Measurements from ENCODE around the gene EVL.

EVL gene

GRCh38 chr14:100114109-100114765 is 49.0 kb downstream of the EVL start:
- DNase-seq: no peak

GRCh38 chr14:100115236-100115635 is 50.0 kb downstream of the EVL start:
- no peak for DNase-seq

- DNase-seq: no peak
Observed at GRCh38 chr14:100115726-100116125, 50.5 kb downstream of the EVL start.

DNA sequence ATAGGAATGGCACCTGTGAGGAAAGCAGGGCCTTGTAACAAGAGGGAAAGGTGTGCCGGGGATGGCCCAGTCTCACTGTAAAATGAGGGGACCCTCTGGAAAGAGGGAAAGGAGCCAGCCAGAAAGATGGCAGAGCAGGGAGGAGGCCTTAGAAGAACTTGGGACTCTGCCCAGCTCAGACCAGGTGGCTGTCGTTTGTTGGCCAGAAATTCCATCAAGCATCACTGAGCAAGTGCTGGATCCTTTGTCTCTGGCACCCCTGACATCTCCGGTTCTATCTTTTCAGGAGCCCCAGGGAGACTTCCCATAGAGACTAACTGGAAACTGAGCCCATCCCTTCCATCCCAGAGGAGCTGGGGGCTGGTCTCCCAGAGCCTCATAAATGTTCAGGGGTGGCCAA is 50.9 kb downstream of the EVL start:
- no peak for DNase-seq

DNA sequence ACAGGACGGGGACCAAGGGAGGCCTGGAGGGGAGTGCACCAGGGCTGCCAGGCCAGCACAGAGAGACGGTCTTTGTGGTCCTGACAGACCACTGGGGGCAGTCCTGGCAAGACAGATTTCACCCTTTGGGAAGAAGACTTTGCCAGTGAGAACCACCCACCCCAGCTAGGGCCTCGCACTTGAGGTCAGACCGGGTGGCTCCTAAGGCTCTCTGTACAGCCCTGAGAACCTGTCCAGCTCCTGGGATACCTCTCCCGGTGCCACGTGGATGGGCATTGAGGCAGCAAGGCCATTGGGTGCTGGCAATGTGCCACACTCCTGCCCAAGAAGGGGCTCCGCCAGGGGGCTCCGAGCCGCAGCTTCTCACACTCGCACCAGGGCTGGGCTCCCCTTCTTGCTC is 51.8 kb downstream of the EVL start:
- DNase-seq: no peak

DNA sequence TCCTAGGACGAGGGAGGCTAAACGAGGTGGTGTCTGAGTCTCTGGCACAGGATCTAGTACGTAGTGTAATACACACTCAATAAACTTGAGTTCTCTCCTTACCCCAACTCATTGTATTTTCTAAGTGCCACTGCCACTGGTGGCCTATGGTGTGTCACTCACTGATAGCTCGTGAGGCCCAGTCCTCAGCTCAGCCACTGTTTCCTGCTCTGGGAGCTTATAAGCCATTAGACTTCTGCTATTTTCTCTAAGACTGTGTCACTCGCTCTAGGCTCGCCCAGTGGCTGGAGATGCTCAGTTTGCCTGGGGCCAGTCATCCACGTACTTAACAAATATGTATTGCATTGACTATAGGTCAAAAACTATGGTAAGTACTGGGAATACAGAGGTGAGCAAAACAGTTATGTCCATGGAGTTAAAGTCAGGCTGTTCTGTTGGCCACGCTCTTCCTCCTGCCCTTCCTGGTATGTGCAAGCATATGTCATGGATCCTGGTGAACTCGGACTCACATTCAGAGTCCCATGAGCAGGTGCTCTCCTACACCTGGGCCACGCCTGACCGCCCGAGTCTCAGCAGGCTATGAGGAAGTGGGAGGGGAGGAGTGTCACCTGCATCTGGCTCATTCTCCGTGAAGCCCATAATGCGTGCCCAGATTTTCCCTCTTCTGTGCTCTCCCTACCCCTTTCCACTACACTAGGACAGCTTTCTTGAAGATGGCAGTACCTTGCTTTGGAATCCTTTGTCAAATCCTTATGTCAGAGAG is 52.6 kb downstream of the EVL start:
- peak; percentile 75 for DNase-seq

DNA sequence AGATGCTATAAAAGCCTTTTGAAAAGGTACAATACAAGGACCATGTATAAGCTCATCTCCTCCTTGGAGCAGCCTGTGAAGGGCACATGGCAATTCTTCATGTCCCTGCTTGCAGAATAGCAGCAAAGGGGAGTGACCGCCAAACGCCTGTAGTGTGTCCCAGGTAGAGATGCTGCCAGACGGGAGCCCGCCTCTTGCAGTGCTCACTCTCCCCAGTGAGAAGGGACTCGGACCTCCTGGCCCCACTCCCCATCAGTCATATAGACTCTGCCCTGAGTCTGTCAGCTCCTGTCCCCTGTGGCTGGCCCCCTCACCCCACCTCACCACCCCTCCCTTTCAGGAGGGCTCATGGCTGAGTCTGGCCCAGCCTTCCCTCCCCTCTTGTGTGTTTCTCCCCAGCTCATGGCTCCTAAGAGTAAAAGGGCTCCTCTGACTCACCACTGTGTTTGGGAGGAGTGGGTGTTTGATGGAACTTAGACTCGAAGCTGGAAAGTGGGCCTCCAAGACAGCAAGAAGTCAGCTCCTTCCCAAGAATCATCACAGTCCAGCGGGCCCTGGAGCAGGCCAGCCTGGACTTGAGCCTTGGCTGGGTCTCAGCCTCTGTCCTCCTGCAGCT is 53.3 kb downstream of the EVL start:
- DNase-seq: no peak

GRCh38 chr14:100119251-100119650 is 54.0 kb downstream of the EVL start:
- DNase-seq: no peak

- DNase-seq: no peak
Observed at GRCh38 chr14:100120522-100121269, 55.5 kb downstream of the EVL start.

- no peak for DNase-seq
Observed at GRCh38 chr14:100121643-100122480, 56.6 kb downstream of the EVL start.

- peak; percentile 66 for DNase-seq
Observed at GRCh38 chr14:100122481-100123223, 57.4 kb downstream of the EVL start.

- DNase-seq: no peak
Observed at GRCh38 chr14:100123618-100124017, 58.4 kb downstream of the EVL start.

GRCh38 chr14:100124551-100125088 is 59.4 kb downstream of the EVL start:
- no peak for DNase-seq

DNA sequence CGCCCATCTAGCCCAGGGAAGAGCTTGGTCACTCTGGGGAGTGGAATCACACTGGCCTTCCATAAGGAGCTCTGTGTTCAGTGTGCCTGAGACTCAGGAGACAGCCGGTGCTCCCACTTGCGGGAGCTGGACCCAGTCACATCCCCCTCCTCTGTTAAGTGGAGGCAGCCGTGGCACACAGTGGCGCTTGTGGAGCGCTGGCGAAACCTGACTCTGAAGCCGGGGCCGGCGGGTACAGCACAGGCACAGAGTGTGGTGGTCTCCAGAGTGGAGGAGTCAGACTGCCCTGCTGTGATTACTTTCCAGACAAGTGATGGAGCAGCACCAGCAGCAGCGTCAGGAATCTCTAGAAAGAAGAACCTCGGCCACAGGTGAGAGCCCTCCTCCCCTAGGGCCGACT is 61.2 kb downstream of the EVL start:
- DNase-seq: no peak

DNA sequence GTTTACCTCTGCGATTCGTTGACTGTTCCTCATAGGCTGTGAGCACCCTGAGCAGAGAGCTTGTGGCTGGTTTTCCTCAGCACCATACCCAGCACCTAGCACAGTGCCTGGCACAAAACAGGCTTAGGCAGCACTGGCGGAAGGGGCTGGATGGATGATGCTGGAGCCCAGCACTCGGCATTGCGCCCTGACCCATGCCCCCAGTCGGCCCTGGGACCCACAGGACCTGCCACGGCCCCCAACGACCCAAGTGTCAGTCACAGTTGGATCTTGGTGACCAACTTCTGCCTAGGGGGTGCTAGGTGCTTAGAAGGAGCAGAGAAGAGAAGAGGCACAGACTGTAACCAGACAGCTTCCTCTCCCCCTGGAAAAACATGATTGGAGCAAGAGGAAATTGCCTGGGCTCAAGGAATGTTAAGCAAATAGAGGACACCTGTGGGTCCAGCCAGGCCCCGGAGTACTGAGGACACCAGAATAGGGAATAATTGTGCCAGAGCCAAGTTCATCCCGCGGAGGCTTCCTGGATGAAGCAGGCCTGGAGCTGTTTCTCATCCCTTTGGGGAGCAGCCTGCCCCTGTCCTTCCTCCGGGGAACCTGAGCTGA is 62.7 kb downstream of the EVL start:
- no peak for DNase-seq

DNA sequence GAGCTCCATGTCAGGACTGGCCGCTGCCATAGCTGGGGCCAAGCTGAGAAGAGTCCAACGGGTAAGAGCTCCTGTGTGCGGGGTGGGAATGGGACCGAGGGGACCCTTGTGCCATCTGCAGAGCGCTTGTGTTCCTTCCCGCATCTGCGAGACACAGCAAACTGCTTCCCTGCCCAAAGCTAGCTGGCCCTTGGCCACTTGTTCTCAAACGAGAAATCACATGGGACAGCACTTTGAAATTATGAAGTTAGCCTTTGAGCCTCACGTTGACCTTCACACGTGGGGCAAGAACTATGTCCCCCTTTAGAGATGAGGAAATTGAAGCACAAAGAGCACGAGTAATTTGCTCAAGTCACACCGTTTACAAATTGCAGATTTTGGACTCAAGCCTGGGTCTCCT is 63.5 kb downstream of the EVL start:
- no peak for DNase-seq

- DNase-seq: no peak
Observed at GRCh38 chr14:100129161-100129589, 64.0 kb downstream of the EVL start.

DNA sequence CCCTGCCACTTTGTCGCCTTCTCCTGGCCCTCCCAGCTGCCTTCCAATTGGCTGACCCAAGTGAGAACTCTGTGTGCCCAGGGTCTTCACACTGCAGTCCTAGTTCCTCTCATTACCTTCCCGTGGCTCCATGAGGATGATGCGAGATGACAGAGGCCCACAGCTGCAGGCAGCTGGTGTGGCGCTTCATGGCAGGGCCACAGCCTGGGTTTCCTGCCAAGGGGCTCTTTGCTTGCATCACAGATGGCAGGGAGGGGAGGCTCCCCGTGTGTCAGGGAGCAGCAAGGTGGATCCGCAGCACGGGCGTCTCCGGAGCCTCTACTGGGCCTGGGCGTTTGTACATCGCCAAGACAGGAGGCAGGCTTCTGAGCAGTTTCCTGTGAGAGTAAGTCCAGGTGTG is 65.3 kb downstream of the EVL start:
- no peak for DNase-seq

- DNase-seq: no peak
Observed at GRCh38 chr14:100131181-100131580, 66.0 kb downstream of the EVL start.

DNA sequence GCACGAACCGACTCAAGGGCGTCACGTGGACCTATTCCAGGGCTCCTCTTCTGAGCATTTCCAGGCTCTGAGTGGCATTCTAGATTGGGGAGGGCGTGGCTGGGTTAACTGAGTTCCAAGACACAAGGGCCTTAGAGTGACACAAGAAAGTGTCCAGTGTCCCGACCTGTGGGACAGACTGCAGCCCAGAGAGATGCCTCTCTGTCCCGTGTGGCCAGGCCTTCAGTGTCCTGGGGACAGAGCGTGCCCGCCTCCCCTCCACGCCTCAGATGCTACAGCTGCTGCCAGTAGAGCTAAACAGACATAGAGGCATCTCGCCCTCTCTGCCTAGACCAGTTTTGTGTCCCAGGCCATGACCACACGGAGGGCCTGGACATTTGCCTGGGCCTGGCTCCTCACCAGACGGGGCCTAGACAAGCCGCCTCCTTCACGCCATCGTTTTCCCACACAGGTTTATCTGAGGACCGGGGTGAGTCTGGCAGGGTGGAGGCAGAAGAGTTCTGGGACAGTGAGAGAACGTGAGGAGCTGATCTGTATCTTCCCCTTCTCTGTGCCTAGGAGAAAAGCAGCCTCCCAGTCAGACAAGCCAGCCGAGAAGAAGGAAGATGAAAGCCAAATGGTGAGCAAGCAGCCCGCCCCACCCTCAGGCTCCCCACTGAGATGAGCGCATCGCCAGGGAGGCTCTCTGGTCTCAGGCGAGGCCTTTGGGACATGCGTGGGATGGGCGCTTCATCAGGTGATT is 67.1 kb downstream of the EVL start:
- no peak for DNase-seq
